Middle frontal gyrus (tissue), 1 donor: ENCODE data around the gene MRPS33.
A peak's percentile ranks its signal among the peaks of the same experiment; 100 is the strongest.
"Not testable (repeated sequence)": the region's sequence is repeated elsewhere in the genome, so short reads cannot be mapped to it uniquely, and the experiment has no call there.

Experiments
- DNase-seq: peaks from one replicate; pipeline ENCODE4 v3.0.0-alpha.2; 2015; ENCODE audit warnings: low spot score; ENCODE audit errors: extremely low spot score

MRPS33 gene

DNA sequence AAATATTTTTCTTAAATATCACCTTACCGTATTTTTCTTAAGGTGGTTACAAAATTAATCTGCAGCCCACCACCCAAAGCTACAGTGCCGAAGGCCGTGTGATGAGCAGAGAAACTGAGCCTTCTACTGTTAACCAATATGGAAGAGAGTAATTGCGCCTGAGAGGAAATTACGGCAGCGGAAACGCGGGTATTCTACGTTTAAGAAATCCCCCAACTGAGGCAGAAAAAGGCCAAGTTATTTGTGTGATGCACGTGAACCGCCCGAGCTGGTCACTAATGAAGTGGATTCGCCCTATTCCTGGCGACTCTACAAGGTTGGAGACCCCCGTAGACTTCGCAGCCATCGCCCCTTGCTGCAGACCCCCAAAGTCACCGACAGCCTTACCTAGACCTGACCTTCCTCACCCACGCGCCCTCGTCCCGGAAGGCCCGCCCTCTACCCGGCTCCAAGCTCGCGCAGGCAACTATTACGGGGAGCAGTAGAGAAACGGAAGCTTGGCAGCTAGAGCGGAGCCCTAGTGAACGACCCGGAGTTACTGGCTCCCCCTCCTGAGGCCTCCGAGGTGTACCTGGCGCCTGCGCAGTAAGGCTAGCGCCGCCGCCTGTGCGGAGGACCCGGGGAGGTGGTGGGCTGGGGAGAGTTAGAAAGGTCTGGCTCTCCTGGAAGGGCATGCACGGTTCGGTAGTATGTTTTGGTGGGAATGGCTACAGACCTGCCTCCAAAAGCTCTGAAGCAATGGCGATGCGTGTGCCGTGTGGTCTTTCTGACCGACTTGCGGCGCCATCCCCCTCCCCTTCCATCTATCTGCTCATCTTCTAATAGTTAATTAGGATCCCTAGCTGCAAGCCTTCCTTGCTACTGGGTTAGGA, at the start of gene MRPS33:
TSS of gene MRPS33 (minus strand) at position 429 of the 872 bp plus-strand sequence. CDS start 4,319 bp downstream, outside the sequence.
- peak; percentile 97 for DNase-seq

DNA sequence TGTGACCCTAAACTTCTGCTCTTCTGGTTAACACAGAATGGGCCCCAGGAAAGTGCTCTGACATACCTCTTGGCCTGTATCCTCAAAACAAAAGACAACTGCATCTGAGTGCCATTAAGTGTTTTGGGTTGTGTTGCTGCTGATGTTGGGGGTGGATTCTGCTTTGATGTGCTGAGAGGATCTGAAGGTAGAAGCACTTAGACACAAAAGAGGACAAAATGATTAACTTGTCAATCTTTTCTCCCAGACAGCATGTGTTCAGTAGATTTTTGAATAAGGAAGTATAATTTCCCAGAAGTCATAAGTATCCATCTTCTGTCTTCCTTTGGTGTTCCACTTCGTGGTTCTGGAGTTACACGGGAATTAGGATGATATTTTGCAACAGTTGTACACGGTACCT, 43.0 kb upstream of the MRPS33 start:
- no peak for DNase-seq

DNA sequence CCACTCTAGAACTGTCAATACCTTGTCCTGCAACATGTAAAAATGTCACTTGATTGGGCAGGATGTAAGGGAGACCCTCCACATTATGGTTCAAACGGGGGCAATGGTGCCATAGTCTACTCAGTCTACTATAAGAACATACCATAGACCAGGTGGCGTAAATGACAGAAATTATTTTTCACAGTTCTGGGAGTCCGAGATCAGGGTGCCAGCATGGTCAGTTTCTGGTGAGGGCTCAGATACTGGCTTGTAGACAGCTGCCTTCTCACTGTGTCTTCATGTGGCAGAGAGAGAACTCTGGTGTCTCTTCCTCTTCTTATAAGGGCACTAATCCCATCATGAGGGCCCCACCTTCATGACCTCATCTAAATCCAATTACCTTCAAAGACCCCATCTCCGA, 40.4 kb upstream of the MRPS33 start:
- no peak for DNase-seq

DNA sequence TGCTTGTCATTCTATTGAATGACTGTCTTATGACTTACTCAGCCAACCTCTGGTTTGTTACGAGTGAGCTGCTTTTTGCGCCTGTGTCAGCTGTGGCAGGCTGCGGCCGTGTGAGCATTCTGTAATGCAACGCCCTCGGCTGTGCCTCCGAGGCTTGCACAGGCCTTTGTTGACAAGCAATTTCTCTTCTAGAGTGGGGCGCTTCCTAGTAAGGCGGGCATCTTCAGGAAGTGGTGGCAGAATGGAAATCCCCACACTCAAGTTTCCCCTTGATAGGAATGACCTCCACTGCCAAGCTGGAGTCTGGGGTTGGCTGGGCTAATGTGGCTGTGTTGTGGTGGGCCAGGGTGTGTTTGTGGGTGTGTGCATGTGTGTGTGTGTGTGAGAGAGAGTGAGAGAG, 38.9 kb upstream of the MRPS33 start:
- no peak for DNase-seq

DNA sequence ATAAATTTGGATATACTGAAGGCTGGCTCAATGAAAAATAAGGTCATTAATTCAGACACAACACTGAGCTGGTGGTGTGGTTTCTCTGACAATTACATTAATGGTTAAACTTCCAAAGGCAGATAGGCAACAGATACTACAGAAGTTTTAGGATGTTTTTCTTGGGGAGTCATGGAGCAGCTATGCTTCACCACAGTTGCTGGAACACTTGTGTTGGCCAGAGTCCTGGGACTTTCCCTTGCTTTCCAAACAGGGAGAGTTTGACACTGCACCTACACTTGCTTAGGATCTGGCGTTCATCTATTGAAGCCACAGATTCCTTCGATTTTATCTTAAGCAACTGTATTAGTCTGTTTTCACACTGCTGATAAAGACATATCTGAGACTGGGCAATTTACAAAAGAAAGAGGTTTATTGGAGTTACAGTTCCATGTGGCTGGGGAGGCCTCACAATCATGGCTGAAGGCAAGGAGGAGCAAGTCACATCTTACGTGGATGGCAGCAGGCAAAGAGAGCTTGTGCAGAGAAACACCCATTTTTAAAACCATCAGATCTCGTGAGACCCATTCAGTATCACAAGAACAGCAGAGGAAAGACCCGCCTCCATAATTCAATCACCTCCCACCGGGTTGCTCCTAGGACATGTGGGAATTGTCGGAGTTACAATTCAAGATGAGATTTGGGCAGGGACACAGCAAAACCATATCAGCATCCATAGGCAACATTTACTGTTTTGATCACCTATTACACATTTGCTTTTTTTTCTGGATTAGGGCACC, 31.3 kb upstream of the MRPS33 start:
- DNase-seq: no peak

DNA sequence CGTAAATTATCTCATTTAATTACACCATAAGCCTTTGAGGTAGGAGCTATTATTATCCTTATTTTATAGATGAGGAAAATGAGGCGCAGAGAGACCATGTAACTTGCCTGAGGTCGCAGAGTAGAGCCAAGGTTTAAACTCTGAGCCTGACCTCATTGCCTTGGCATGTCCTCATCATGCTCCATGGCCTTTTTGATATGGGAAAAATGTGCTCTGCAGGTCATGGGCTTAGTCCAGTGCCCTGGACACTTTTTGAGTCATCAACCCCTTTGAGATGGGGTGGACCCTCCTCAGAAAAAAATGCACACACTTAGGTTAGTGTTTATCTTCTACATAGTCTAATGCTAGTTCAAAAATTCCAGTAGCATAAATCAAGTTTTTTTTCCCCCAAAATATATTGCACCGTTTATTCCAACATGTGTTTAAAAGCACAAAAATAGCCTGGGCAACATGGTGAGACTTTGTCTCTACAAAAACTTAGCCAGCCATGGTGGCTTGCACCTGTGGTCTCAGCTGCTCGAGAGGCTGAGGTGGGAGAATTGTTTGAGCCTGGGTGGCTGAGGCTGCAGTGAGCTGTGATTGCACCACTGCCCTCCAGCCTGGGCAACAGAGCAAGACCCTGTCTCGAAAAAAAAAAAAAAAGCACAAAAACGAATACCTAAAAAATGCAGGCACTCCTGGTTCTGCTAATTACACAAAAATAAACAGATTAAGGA, 30.5 kb upstream of the MRPS33 start:
- DNase-seq: no peak

DNA sequence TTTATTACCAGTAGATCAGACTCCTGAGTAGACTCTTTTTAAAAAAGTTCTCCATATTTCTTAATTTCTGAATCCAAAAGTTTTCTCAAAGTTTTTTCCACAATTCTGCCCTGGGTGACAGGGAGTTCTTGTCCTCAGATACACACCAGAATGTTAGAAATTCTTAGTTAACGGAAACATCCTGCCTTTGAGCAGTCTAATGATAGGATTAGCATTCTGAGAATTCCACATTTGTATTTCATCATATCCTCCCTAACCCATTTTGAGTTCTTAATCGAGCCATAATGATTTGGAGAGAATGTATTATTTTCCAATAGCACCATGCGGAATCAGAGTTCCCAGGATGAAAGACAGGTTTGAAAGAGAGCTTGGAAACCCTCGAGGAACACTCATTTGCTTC, 28.9 kb upstream of the MRPS33 start:
- no peak for DNase-seq

DNA sequence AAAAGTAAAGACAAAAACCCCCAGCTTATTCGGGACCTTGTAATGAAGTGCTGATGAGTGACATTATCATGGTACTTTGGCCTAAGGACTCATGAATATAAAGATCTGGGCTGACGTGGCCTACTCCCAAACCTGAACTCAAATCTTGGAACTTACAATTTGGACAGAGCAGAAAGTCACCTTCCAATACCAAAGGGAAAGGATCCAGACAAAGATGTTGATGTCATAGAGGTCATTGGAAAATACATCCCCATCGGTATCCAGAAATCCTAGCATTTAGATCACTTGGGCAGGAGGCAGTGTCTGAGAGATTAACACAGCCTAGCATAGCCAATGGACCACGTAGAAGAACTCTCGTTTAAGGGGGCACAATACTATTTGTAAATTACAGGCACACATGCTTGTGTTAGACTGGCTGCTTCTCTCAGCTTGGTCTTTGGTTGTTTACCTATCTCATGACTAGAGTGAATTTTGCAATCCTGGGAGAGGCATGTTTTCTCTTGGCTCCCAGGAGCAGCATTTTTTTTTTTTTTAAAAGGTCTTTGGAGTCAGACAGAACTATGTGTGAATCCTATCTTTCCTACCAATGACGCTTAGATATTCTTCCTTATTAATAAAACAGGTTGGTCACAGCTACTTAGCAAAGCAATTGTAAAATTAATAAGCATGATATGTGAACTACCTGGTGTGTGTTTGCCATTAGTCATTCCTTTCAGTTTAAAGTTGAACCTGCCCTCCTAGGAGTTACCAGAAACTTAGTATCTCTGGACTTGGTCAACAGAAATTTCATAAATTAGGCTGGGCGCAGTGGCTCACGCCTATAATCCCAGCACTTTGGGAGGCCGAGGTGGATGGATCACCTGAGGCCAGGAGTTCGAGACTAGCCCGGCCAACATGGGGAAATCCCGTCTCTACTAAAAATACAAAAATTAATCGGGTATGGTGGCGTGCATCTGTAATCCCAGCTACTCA, 27.8 kb upstream of the MRPS33 start:
- DNase-seq: no peak

DNA sequence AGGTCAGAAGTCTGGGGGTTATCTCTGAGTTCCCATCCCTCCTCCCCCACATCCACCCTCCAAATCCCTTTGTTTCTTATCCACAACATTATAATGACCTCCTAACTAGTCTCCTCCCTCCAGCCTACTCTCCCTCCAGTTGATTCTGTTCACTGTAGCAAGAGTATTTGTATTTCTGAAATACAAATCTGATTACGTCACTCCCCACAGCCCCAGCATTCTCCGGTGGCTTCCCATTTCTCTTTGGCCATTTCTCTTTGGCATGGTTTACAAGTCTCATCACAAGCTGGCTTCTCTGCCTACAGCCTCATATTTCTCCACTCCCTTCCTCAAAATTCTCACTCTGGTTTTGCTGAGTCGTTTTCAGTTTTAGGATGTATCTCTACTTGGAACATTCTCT, 24.6 kb upstream of the MRPS33 start:
- DNase-seq: no peak

DNA sequence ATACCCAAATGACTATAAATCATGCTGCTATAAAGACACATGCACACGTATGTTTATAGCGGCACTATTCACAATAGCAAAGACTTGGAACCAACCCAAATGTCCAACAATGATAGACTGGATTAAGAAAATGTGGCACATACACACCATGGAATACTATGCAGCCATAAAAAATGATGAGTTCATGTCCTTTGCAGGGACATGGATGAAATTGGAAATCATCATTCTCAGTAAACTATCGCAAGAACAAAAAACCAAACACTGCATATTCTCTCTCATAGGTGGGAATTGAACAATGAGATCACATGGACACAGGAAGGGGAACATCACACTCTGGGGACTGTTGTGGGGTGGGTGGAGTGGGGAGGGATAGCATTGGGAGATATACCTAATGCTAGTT, 23.3 kb upstream of the MRPS33 start:
- DNase-seq: not testable (repeated sequence)

DNA sequence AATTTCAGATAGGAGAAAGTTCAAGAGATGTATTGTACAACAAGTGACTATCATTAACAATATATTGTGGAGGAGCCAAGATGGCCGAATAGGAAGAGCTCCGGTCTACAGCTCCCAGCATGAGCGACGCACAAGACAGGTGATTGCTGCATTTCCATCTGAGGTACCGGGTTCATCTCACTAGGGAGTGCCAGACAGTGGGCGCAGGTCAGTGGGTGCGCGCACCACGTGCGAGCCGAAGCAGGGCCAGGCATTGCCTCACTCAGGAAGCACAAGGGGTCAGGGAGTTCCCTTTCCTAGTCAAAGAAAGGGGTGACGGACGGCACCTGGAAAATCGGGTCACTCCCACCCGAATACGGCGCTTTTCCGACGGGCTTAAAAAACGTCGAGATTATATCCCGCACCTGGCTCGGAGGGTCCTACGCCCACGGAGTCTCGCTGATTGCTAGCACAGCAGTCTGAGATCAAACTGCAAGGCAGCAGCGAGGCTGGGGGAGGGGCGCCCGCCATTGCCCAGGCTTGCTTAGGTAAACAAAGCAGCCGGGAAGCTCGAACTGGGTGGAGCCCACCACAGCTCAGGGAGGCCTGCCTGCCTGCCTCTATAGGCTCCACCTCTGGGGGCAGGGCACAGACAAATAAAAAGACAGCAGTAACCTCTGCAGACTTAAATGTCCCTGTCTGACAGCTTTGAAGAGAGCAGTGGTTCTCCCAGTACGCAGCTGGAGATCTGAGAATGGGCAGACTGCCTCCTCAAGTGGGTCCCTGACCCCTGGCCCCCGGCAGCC, 18.0 kb upstream of the MRPS33 start:
- not testable (repeated sequence) for DNase-seq

DNA sequence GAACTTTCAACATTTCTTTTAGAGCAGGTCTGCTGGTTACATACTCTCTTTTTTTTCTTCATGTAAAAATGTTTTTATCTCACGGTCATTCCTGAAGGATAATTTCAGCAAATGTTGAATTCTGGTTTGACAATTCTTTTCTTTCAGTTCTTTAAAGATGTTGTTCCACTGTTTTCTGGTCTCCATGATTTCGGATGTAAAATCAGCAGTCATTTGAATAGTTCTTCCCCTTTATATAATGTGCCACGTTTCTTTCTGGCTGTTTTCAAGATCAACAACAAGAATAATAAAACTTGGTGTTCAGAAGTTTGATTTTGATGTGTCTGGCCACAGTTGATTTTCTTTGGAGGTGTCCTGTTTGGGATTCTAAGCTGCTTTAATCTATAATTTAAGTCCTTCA, 14.0 kb upstream of the MRPS33 start:
- no peak for DNase-seq

DNA sequence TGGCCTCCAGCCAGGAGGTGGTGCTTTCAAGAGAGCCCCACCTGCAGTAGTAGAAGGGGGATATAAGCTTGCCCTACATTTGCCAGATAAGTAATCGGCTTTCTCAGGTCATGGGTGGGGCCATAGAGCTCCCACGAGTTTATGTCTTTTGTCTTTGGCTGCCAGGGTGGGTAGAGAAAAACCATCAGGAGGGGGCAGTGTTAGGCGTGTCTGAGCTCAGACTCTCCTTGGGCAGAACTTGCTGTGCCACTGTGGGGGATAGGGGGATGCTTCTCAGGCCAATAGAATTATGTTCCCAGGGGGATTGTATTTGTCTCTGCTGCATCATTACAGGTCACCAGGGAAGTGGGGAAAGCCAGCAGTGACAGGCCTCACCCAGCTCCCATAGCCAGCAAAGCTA, 12.3 kb upstream of the MRPS33 start:
- no peak for DNase-seq

DNA sequence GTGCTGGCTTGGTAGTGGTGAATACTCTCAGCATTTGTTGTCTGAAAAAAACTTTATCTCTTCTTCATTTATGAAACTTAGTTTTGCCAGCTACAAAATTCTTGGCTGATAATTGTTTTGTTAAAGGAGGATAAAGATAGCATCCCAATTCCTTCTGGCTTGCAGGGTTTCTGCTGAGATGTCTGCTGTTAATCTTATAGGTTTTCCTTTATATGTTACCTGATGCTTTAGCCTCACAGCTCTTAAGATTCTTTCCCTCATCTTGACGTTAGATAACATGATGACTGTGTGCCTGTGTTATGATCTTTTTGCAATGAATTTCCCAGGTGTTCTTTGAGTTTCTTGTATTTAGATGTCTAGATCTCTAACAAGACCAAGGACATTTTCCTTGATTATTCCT, 9.9 kb upstream of the MRPS33 start:
- DNase-seq: no peak

DNA sequence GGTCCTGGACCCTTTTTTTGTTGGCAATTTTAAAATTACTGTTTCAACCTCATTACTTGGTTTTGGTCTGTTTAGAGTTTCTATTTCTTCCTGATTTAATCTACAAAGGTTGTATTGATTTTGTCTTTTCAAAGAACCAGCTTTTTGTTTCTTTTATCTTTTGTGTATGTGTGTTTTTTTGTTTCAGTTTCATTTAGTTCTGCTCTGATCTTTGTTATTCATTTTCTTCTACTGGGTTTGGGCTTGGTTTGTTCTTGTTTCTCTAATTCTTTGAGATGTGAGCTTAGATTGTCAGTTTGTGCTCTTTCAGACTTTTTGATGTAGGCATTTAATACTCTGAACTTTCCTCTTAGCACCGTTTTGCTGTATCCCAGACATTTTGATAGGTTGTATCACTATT, 8.5 kb upstream of the MRPS33 start:
- no peak for DNase-seq

DNA sequence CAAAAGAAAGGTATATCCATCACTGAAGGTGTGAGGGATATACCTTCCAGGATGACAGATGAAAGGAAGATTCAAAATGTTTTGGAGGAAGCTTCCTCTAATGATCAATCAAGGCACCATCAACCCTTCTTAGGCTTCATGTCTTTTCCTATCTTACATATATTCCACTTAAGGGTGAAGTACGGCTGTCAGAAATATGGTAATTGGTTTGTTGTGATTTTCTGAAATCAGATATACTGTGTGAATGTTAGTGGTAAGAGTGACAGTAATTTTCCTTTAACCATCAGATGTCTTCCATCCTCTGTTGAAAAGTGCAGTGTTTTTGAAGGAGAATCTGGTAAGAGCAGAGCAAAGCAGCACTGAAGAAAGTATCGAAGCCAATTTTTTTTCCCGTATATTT, 2.8 kb upstream of the MRPS33 start:
- DNase-seq: no peak

DNA sequence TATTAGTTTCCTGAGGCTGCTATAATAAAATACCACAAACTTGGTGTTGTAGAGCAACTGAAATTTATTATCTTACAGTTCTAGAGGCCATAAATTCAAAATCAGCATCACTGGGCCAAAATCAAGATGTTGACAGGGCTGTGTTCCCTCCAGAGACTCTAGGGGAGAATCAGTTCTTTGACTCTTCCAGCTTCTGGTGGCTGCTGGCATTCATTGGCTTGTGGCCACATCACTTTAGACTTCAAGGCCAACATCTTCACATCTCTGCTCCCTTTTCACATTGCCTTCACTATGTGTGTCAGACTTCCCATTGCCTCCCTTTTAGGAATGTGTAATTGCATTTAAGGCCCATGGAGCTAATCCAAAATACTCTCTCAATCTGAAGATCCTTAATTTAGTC, 1.6 kb upstream of the MRPS33 start:
- no peak for DNase-seq

DNA sequence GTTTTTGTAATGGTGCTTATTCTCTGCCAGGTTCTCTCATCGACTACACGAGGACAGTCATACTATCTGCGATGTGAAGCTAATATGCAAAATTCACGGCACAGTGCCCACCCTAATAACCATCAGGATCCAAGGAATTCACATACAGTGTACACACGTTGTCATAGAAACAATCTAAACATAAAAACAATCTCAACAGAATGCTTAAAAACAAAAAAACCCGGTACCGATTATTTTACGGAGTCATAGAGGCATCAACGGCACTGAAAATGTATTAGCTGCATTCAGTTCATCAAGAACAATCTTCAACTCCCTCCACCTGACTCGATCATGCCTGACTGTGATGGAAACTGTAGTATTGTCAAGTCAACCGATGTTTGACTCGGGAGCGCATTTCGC, 628 bp downstream of the MRPS33 start:
- no peak for DNase-seq

DNA sequence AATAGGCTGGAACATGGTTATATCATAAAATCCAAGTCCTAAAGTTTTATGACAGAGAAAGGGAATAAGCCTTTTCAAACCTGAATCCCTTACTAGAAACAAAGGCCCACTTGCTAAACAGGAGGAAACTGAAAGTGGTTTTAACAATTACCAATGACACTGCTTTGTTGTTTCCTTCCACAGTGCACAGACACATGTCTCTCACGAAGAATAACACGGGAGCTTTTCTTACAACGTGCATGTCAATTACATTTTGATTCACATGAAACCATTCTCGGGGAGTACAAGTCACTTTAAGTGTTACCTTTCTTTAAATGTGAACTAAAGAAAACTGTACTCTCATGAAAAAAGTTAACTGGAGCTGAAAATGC, 1.4 kb downstream of the MRPS33 start:
- no peak for DNase-seq

DNA sequence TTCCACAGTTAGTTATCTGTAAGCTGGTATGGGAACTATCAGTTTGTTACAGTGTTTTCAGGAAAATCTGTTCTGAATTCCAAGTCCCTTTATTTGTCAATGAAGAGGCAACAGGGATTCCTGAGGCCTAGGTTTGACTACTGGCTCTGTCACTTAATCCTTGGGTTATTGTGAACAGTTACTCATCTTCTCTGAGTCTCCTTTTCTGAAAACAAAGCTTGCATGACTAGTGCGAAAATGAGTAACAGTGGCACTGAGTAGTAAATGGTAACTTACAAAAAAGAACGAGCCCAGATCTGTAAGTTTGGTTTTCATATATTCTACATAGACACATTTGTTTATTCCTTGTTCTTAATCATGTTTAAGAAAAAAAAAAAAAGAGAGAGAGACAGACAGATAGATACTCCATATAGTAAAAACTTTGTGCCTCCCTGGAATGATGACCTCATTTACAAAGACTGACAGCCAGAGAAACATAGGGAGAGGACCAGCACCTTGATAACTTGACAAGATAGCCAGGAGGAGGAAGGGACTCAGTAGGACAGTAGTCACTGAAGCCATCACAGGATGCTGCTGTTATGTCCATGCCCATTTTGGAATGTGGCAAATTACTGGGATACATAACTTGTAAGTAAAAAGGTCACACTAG, 1.9 kb downstream of the MRPS33 start:
- no peak for DNase-seq
